Nucleus accumbens (tissue), 56 donors: ENCODE results near the gene COPRS.
"Not testable (repeated sequence)": the region's sequence is repeated elsewhere in the genome, so short reads cannot be mapped to it uniquely, and the experiment has no call there.

Experiments used
- DNase-seq, 56 donors: peaks; one replicate each; lab custom pipeline; 2025; lab: John Stamatoyannopoulos, UW

COPRS gene

DNA sequence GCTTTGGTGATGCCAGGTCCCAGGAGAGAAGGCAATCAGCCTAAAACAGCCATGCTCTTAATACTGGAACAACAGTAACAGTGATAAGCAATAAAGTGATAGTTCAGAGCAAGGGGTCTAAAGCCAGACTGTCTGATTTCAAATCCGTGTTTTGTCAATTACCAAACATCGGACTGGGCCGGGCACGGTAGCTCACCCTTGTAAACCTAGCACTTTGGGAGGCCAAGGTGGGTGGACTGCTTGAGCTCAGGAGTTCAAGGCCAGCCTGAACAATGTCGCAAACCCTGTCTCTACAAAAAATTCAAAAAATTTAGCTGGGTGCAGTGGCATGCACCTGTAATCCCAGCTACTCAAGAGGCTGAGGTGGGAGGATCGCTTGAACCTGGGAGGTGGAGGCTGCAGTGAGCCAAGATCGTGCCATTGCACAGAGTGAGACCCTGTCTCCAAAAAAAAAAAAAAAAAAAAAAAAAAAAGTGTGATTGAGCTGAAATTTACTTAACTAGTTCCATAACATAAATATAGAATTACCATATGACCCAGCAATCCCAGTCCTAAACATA, 5.1 kb downstream of the COPRS start:
- no peak for DNase-seq

DNA sequence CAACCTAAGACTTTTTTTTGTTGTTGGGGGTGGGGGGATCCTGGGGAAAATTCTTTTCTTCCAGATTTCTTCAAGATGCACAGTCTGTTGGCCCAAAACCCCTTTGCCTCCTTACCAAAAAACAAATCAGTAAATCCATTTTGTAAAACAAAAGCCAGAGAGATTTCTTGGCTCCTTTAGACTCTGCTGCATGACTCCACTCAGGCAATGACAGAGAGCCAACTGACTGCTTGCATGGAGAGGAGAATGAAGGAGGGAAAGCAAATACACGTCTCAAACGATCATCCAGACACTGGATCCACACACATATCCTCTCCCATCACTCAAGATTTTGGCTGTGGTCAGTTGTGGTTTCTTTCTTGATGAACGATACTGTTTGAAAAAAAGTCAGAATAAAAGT, 13.8 kb downstream of the COPRS start:
- DNase-seq = no peak

DNA sequence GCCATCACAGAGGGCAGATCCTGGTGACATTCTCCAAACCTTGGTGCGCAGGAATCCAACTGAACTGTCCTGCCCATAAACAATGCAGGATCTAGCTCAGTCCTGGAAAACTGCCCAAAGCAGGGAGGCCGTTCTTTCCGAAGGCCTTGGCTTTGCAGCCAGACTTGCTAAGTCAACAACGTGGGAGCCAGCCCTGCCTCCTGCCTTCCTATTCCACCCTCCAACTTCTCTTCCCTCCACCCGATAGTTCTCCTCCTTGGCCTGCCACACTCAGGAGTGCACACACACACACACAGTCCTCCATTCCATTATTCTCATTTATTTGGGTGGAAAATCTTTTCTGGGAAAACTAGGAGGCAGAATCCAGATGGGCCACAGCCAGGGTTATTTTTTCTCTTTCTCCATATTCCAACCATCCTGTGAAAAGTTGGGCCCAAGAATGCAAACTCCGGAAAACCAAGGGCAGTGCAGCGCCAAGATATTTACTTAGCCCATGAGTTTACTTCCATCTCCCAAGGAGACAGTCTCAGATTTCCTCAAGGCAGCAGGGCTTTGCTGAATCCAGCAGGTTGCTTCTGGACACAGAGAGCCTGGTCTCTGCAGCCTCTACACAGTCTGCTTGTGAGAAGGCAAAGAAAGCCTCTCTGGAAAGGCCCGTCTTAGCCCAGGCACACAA, 15.8 kb downstream of the COPRS start:
- DNase-seq = peak in 39 of 56 donors; percentile 2 to 58 (median 20)

DNA sequence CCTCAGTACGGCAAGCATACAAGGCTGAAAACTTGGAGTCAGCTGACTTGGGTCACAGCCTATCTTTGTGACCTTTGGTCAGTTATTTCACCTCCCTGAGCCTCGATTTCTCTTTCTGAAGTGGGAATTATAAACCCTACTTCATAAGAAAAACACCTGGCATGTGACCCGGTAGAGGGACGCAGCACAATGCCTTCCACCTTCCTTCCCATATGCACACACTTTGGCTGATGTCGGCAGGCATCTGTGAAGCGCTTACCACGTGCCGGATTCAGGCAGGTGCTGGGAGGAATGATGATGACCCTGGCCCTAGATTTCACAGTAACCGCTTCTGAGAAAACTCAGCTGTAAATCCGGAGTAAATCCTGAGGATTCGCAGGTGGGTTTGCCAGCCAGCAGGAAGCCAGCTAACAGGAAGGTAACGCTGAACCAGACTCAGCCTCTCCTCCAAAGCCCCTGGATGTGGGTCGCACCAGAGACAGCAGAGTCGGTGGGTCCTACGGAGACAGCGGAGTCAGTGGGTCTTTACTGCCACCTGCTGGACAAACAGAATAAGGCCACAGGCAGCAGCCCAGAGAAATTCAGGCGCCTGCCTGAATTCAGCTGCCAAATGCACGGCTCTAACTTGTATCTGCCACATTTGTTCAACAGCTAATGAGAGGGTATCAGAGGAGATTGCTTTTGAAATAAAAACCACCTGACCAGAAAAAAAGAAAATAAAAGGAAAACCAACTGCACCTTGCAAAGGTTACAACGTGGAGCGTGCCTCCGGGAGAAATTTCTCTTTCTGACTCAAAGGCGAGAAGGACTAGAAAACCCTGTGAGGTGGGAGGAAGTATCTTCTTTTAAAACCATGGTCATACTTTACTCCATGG, 16.6 kb downstream of the COPRS start:
- DNase-seq = peak in 54 of 56 donors; percentile 5 to 85 (median 50)

DNA sequence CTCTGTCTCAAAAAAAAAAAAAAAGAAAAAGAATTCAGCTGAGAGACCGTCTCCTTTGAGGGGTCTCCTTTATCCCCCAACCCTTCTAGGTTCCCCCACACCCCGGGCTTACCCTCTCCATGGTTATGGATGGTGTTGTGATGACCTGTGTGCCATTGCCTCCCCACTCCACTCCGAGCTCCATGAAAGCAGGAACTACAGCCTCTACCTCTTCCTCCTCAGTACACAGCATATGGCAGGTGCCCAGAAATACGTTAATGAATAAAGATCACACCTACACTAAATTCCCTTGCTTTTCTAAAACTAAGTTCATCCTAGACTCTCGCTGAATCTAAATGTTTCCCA, 17.2 kb downstream of the COPRS start:
- no peak for DNase-seq

DNA sequence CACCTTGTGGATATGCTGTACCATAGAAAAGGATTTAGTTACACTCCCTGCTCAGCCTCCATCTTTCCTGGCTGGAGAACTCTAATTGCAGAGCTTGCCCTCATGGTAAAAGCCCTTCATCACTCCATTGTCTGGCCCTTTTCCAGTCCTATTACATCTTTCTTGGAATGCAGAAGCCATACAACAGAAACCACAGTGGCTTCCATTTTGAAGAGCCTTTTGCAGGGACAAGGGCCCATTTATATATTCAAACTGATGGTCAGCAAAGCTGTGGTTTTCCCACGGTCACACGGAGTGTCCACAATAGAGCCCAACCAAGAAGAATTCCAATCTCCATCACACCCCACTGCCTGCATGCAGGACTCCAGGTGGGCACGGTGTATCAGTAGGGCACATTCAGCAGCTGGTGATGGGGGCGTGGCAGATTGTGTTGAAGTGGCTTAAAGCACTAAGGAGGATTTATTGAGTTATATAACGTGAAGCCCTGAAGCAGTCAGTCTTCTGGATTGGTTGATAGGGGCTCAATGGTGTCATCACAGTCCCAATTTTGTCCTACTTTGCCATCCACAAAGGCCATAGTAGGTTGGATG, 20.3 kb downstream of the COPRS start:
- DNase-seq = no peak

DNA sequence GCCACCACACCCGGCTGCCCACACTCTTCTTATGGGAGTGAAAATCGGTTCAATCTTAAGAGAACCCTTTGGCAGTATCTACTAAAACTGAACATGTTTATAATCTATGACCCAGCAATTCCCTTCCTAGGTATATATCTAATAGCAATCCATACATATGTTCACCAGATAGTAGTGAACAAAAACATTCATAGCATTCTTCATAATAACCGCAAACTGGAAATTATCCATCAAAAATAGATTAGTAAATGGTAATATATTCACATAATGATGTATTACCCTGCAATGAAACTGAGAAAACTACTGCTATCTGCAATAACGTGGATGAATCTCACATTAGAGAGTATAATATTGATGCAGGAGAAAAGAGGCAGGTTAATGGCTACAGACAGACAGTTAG, 23.1 kb downstream of the COPRS start:
- no peak for DNase-seq

DNA sequence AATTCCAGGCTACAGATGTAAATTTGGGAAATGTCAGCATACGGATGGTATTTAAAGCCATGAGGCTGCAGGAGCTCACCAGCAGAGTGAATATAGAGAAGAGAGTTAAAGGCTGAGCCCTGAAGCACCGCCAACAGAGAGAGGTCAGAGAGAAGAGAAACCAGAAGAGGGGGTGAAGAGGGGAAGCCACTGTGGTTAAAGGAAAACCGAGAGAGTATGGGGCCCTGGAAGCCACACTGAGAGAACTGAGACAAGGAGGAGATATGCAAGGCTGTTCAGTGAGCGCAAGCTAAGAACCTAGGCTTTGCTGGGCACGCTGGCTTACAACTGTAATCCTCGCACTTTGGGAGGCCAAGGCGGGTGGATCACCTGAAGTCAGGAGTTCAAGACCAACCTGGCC, 24.6 kb downstream of the COPRS start:
- no peak for DNase-seq

DNA sequence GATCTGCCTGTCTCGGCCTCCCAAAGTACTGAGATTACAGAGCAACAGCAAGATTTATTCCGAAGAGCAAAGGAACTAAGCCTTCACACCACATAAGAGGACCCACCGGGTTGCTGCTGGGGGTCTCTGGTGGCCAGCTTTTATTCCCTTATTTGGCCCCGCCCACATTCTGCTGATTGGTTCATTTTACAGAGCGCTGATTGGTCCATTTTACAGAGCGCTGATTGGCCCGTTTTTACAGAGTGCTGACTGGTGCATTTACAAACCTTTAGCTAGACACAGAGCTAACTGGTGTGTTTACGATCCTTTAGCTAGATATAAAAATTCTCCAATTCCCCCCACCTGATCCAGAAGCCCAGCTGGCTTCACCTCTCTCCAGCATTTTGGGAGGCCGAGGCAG, 26.3 kb downstream of the COPRS start:
- no peak for DNase-seq

DNA sequence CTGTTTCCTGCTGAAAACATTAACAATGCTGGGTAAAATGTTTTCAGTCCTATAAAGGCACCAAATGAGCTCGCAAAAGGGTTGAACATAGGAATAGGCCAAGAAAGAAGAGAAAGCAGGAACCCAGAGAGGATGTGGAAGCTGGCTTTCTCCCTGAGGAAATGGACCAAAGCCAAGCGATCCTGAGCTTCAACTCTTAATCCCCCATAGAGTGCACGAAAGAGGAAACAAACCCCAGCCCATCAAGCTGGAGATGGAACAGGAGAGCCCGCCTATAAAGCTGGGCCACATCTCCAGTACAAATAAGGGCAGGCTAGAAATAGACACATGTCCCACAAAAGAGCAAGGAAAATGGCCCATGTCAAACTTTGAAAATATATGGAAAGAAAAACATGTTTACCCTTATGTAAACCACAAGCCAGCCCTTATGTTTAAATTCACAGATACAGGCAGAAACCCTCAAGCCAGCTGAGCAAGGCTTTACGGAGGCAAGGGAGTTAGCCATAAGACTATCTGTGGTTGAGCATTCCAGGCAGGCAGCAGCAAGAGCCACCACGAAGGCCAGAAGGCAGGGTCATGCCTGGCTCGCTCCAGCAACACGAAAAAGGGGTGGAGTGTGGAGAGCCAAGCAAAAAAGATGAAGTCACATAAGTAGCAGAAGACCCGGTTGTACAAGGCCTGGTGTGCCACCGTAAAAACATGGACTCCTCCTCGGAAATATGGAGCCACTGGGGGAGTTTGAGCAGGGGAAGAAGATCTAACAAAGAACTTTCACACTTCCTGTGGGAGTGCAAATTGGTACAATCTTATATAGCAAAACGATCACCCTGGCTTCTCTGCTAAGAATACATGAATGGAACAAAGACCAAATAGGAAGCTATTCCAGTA, 27.8 kb downstream of the COPRS start:
- no peak for DNase-seq

DNA sequence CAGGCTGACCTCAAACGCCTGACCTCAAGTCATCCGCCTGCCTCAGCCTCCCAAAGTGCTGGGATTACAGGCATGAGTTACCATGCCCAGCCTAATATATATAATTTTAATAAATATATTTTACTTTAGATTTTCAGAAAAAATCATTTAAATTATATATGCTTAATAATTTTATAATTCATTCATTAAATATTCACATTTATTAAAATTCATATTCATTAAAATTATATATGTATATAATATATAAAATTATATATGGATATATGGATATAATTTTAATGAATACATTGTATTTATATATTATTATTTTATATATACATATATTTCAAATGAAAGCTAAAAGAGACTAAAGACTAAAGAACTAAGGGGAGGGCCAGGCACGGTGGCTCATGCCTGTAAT, 29.4 kb downstream of the COPRS start:
- no peak for DNase-seq

DNA sequence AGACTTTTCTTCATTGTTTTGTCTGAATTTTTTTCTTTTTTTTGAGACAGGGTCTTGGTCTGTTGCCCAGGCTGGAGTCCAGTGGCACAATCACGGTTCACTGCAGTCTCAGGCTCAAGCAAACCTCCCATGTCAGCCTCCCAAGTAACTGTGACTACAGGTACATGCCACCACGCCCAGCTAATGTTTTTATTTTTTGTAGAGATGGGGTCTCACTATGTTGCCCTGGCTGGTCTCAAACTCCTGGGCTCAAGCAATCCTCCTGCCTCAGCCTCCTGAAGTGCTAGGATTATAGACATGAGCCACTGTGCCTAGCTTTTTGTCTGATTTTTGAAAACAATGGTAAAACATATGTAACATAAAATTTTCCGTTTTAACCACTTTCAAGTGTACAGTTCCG, 30.1 kb downstream of the COPRS start:
- not testable (repeated sequence) for DNase-seq

DNA sequence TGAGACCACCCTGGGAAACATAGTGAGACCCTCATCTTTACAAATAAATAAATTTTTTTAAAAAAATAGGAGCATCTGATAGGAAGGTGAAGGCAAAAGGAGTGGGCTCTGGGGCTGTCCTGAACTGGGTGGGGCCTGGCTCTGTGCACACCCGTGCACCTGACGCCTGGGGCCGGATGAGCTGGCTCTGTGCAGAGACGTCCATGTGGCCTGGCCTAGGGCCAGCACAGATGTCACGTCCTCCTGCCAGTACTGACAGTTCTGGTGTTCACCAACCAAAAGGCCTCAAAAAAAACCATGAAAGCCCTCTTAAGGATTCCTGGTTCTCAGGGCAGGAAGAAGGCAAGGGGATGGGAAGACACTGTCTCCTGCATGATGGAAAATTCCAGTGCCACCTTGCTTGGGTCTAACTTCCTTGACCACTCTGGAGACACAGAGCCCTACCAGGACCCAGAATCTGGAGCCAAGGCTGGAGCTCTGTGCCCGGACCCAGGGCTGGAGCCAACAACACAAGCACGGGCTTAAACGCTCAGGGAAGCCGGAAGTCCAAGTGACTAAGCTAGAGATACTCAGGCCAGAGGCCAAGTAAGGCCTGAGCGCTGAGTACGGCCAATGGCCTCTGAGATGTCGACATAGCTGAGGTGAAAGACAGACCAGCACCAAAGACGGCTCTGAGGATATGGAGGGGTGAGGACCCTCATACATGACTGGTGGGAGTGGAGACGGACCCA, 32.9 kb downstream of the COPRS start:
- no peak for DNase-seq

DNA sequence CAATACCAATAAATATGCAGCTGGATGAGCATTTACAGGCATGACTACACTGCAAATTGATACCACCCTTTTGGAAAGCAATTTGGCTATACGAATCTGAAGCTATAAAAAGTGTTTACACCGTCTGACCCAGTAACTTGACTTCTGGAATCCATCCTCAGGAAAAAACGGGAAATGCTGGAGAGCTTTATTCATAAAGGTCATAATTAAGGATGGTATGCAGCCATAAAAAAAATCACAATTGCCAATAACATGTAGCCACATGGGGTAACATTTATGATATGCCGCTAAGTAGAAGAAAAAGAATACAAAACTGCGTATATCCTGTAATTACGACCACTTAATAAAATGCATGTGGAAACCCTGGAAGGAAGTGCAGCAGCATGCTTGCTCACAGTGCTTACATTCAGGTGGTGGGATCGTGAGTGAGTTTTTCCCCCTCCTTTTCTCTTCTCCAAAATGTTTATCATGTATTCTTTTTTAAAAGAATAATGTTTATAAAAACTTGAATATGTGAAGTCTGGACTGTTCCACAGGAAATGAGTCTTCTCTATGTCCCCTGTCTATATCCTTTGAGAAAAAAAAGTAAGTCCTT, 34.2 kb downstream of the COPRS start:
- no peak for DNase-seq

DNA sequence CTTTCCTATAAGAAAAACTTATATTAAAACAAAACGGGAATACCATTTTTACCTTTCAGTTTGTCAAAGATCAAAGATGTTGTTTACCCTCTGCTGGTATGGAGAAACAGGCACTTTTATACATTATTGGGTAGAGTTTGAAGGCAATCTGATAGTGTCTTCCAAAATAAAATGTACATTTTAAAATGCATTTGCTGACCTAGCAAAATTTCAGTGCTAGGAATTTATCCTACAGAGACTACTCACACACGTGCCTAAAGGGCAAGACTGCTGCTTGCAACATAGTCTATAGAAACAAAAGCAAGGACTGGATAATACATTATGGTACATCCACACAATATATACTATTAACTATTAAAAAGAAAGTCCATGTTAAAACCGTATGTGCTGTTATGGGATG, 36.0 kb downstream of the COPRS start:
- DNase-seq = no peak

DNA sequence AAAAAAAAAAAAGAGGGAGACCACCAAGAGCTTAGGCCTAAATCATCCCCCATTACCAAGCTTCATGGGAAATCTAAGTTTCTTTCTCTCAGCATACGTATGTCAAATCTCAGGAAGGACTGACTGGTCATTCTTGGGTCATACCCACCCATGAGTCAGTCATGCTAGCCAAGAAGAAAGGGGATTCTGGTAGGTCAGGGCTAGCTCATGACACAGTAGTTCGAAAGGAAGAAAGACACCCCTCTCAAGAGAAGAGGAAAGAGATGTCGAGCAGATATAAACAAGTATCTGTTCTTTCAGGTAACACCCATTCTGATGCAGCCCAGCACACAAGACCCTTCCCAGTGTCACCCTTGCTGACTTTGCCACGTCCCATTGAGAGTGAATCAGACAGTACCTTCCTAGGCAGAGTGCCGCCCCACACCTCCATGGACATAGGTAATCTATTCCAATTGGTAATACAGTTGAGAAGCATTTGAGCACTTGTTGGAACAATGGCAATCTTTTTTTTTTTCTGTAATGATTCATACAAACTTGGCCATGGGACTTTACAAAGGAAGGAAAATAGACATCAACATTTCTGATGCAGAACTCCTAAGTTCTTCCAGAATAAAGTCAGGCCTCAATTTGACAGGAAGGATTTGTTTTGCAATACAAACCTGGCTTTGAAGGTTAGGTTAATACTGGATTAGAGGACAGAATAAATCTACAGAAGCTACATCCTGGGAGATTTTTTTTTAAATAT, 38.2 kb downstream of the COPRS start:
- no peak for DNase-seq

DNA sequence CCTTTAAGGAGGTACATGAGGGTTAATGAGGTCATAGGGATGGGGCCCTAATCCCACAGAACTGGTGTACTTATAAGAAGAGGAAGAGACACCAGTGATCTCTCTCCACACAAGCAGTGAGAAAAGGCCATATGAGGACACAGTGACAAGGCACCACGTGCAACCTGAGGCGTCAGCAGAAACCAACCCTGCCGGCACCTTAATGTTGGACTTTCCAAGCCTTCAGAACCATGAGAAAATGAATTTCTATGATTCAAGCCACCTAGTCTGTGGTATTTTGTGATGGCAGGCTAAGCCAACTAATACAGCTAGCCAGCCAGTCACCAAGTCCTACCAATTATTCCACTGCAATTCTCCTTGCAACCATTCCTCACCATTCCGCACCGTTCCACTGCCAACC, 39.5 kb downstream of the COPRS start:
- DNase-seq = no peak

DNA sequence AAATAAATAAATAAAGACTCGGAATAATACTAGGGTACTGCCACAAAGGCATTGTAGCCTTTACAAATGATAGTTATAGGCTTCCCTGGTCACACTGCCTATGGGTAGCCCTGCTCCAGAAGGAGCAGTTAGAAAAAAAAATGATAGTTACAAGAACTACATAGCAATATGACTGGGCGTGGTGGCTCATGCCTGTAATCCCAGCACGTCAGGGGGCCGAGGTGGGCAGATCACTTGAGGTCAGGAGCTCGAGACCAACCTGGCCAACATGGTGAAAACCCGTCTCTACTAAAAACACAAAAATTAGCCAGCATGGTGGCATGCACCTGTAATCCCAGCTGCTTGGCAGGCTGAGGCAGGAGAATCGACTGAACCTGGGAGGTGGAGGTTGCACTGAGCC, 40.2 kb downstream of the COPRS start:
- not testable (repeated sequence) for DNase-seq
